Measurements from ENCODE around the gene HIGD1B. TPM values are rescaled to one million over a fixed set of nuclear protein-coding genes. Genes with fewer than 3 reads are reported as not detected.
"Not testable (repeated sequence)": the region's sequence is repeated elsewhere in the genome, so short reads cannot be mapped to it uniquely, and the experiment has no call there.

The HIGD1B gene
- total RNA-seq, 2 donors from 2014 or later = 19.0 TPM; not detected in 1

DNA sequence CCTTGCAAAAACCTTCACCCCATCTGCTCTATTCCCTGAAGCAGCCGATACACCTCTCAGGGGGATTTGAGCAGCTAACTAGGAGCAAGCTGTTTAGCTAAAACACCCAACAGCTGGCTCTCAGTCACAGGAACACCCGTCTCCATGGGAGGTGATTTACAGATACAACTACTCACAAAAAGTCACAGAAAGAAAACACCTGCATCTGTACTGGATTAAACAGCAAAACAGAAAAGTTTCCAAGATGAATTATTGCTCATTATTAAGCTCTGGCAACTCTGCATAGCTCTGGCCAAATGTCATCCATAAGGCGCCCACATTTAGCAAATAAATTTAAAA lies 39.9 kb upstream of the HIGD1B start:
- DNase-seq (ENCODE audit: low spot score) = no peak
- Histone ChIP-seq H3K4me1 (peaks cover 0 to 42% of the 10 kb centered on the region in 2 donors), H3K36me3 (peaks cover 28% of the 10 kb centered on the region), H3K27me3 (no peaks in the 10 kb centered on the region), H3K9me3 (no peaks in the 10 kb centered on the region), H3K27ac (peak overlapping the region in 1 of 2 donors; percentile 60), H3K4me3 (no peak overlapping the region)
- TF ChIP-seq, protein P1, sequence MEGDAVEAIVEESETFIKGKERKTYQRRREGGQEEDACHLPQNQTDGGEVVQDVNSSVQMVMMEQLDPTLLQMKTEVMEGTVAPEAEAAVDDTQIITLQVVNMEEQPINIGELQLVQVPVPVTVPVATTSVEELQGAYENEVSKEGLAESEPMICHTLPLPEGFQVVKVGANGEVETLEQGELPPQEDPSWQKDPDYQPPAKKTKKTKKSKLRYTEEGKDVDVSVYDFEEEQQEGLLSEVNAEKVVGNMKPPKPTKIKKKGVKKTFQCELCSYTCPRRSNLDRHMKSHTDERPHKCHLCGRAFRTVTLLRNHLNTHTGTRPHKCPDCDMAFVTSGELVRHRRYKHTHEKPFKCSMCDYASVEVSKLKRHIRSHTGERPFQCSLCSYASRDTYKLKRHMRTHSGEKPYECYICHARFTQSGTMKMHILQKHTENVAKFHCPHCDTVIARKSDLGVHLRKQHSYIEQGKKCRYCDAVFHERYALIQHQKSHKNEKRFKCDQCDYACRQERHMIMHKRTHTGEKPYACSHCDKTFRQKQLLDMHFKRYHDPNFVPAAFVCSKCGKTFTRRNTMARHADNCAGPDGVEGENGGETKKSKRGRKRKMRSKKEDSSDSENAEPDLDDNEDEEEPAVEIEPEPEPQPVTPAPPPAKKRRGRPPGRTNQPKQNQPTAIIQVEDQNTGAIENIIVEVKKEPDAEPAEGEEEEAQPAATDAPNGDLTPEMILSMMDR (IDR thresholded peaks at IDR 0.05) = no peak

DNA sequence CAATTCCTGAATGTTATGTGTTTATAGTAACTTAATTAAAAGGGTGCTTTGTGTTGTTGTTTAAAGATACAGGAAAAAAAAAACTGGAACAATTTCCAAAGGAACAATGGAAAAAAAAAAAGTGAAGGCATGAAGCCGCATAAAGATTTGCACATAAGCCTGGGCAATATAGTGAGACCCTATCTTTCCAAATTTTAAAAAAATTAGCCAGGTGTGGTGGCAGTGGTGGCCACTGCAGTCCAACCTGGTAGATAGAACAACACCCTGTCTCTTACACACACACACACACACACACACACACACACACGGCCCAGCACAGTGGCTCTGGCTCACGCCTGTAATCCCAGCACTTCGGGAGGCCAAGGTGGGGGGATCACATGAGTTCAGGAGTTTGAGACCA lies 39.5 kb upstream of the HIGD1B start:
- H3K36me3 ChIP-seq = peaks cover 26% of the 10 kb centered on the region
- H3K27ac ChIP-seq = peak overlapping the region in 1 of 2 donors; percentile 60
- no peak overlapping the region for H3K4me3 ChIP-seq
- no peak for DNase-seq (ENCODE audit: low spot score)
- TF ChIP-seq, protein P1 (IDR thresholded peaks at IDR 0.05) = no peak
- peaks cover 0 to 38% of the 10 kb centered on the region in 2 donors for H3K4me1 ChIP-seq
- H3K27me3 ChIP-seq = no peaks in the 10 kb centered on the region
- H3K9me3 ChIP-seq = no peaks in the 10 kb centered on the region

DNA sequence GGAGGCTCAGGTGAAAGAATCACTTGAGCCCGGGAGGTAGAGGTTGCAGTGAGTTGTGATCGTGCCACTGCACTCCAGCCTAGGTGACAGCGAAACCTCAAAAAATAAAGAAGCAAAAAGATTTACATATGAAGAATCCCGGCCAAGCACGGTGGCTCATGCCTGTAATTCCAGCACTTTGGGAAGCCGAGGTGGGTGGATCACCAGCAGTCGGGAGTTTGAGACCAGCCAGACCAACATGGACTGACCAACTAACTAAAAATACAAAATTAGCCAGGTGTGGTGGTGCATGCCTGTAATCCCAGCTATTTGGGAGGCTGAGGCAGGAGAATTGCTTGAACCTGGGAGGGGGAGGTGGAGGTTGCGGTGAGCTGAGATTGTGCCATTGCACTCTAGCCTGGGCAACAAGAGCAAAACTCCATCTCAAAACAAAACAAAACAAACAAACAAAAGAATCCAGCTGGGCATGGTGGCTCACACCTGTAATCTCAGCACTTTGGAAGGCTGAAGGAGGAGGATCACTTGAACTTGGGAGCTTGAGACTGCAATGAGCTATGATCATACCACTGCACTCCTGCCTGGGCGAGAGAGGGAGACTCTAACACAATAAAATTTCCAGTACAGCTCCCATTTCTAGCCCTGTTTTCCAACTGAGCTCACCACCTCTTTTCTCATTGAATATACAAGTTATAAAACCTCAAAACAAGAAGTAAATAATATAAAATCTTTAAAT lies 38.9 kb upstream of the HIGD1B start:
- peak overlapping the region in 1 of 2 donors; percentile 3 for H3K27ac ChIP-seq
- peaks cover 0 to 31% of the 10 kb centered on the region in 2 donors for H3K4me1 ChIP-seq

DNA sequence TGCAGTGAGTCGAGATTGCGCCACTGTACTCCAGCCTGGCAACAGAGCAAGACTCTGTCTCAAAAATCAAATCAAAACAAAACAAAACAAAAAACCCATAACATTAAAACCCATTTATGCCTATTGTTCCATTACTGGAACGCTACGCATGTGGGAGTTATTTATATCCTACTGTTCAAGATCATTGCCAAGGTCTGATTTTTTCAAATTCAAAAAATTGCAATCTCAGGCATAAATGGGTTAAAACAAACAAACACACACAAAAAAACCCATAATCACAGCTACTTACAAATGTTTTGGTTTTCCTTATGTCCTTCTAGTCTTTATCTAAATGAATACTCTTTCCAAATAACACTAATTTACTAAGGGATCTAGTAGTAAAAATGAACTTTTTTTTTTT lies 35.4 kb upstream of the HIGD1B start:
- Histone ChIP-seq H3K4me1 (peaks cover 0 to 23% of the 10 kb centered on the region in 2 donors), H3K27ac (peak overlapping the region; percentile 39 to 43), H3K27me3 (no peaks in the 10 kb centered on the region), H3K36me3 (no peaks in the 10 kb centered on the region), H3K9me3 (no peaks in the 10 kb centered on the region), H3K4me3 (no peak overlapping the region)
- TF ChIP-seq, protein P1 (IDR thresholded peaks at IDR 0.05) = no peak
- no peak for DNase-seq (ENCODE audit: low spot score)

More for the DNA sequence above, 38.9 kb upstream of the HIGD1B start:
- not testable (repeated sequence) for H3K27me3 ChIP-seq; H3K4me3 ChIP-seq; H3K9me3 ChIP-seq; DNase-seq (ENCODE audit: low spot score)
- peaks cover 24% of the 10 kb centered on the region for H3K36me3 ChIP-seq

DNA sequence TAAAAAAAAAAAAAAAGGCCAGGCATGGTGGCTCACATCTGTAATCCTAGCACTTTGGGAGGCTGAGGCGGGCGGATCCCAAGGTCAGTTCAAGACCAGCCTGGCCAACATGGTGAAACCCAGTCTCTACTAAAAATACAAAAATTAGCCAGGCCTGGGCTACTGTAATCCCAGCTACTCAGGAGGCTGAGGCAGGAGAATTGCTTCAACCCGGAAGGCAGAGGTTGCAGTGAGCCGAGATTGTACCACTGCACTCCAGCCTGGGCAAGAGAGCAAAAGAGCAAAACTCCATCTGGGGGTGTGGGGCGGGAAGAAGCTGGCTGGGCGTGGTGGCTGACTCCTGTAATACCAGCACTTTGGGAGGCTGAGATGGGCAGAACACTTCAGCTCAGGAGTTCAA lies 29.2 kb upstream of the HIGD1B start:
- not testable (repeated sequence) for H3K4me3 ChIP-seq; H3K36me3 ChIP-seq; DNase-seq (ENCODE audit: low spot score); H3K27me3 ChIP-seq; H3K9me3 ChIP-seq
- peak overlapping the region in 1 of 2 donors; percentile 79 for H3K27ac ChIP-seq
- H3K4me1 ChIP-seq = peaks cover 0 to 19% of the 10 kb centered on the region in 2 donors

DNA sequence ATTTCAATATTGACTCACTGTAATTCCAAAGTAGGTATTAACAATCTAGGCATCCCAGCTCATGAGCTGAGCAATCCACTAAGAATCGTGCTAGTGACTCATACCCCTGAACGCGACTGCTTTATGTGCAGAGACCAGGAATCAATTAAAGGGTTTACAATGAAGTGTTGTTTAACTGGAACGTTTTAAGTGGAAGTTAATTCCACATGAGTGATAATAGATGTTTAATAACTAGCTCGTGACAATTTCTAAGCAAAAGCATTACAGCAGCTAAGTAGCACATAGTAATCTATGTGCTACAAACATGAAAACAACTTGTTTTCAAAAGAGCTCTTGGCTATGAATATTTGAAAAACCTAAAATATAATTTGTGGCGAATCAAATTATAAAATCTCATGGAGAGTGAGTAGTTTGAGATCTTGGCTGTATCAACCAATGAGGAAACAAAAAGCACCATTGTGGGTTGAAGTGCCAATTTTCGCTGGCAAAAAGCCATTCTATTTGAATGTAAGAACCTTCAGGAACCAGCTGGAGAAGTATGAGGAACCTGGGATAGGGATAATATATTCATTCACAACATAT lies 27.0 kb upstream of the HIGD1B start:
- Histone ChIP-seq H3K4me1 (peaks cover 0 to 19% of the 10 kb centered on the region in 2 donors), H3K9me3 (no peaks in the 10 kb centered on the region), H3K36me3 (no peaks in the 10 kb centered on the region), H3K27me3 (no peaks in the 10 kb centered on the region), H3K27ac (peak overlapping the region; percentile 60 to 79), H3K4me3 (no peak overlapping the region)
- TF ChIP-seq, protein P1 (IDR thresholded peaks at IDR 0.05) = no peak
- DNase-seq (ENCODE audit: low spot score) = no peak

DNA sequence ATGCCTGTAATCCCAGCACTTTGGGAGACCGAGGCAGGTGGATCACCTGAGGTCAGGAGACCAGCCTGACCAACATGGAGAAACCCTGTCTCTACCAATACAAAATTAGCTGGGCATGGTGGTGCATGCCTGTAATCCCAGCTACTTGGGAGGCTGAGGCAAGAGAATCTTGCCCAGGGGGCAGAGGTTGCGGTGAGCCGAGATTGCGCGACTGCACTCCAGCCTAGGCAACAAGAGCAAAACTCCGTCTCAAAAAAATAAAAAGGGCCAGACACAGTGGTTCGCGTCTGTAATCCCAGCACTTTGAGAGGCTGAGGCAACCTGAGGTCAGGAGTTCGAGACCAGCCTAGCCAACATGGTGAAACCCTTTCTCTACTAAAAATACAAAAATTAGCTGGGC lies 22.4 kb upstream of the HIGD1B start:
- not testable (repeated sequence) for H3K4me3 ChIP-seq; H3K36me3 ChIP-seq; DNase-seq (ENCODE audit: low spot score); H3K27me3 ChIP-seq; H3K9me3 ChIP-seq
- Histone ChIP-seq H3K4me1 (peaks cover 0 to 18% of the 10 kb centered on the region in 2 donors), H3K27ac (peak overlapping the region in 1 of 2 donors; percentile 94)
